Measurements from ENCODE around the gene SP110. TPM values are rescaled to one million over a fixed set of nuclear protein-coding genes. Genes with fewer than 3 reads are reported as not detected.

The SP110 gene
- total and polyA plus RNA-seq, 2 experiments from 2014 or later = 2.3 to 8.2 TPM

GRCh38 chr2:230234122-230234722 lies 14.4 kb upstream of the SP110 start (continued):
- TF ChIP-seq, protein P1, sequence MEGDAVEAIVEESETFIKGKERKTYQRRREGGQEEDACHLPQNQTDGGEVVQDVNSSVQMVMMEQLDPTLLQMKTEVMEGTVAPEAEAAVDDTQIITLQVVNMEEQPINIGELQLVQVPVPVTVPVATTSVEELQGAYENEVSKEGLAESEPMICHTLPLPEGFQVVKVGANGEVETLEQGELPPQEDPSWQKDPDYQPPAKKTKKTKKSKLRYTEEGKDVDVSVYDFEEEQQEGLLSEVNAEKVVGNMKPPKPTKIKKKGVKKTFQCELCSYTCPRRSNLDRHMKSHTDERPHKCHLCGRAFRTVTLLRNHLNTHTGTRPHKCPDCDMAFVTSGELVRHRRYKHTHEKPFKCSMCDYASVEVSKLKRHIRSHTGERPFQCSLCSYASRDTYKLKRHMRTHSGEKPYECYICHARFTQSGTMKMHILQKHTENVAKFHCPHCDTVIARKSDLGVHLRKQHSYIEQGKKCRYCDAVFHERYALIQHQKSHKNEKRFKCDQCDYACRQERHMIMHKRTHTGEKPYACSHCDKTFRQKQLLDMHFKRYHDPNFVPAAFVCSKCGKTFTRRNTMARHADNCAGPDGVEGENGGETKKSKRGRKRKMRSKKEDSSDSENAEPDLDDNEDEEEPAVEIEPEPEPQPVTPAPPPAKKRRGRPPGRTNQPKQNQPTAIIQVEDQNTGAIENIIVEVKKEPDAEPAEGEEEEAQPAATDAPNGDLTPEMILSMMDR (conservative IDR thresholded peaks at IDR 0.05; ENCODE audit: low read depth in 2 of 2) = no peak
- TF ChIP-seq, protein P2, sequence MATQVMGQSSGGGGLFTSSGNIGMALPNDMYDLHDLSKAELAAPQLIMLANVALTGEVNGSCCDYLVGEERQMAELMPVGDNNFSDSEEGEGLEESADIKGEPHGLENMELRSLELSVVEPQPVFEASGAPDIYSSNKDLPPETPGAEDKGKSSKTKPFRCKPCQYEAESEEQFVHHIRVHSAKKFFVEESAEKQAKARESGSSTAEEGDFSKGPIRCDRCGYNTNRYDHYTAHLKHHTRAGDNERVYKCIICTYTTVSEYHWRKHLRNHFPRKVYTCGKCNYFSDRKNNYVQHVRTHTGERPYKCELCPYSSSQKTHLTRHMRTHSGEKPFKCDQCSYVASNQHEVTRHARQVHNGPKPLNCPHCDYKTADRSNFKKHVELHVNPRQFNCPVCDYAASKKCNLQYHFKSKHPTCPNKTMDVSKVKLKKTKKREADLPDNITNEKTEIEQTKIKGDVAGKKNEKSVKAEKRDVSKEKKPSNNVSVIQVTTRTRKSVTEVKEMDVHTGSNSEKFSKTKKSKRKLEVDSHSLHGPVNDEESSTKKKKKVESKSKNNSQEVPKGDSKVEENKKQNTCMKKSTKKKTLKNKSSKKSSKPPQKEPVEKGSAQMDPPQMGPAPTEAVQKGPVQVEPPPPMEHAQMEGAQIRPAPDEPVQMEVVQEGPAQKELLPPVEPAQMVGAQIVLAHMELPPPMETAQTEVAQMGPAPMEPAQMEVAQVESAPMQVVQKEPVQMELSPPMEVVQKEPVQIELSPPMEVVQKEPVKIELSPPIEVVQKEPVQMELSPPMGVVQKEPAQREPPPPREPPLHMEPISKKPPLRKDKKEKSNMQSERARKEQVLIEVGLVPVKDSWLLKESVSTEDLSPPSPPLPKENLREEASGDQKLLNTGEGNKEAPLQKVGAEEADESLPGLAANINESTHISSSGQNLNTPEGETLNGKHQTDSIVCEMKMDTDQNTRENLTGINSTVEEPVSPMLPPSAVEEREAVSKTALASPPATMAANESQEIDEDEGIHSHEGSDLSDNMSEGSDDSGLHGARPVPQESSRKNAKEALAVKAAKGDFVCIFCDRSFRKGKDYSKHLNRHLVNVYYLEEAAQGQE (IDR thresholded peaks at IDR 0.05; ENCODE audit: unreplicated experiment) = no peak
- TF ChIP-seq JUNB (IDR thresholded peaks at IDR 0.05; ENCODE audit: unreplicated experiment) (no peak), CREB1 (CRISPR knock-in tag; IDR thresholded peaks at IDR 0.05; ENCODE audit: low read depth) (no peak), EZH2 (IDR thresholded peaks at IDR 0.05; ENCODE audit: low read depth, unreplicated experiment) (no peak)

DNA sequence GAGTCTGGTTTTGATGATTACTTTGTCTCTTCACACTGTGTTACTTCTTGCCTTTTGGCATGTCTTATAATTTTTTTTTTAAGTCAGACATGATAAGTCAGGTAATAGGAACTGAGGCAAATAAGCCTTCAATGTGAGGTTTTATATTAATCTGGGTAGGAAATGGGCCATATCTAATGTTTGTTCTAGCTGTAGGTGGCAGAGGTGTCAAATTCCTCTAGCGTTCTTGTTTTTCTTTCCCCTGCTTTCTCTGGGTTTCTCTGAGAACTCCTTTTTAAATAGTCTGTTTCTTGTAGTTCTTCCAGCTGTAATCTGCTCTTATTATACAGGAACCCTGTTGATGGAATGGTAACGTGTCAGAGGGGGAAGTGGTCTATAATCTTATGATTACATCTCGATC lies 11.5 kb upstream of the SP110 start:
- Mint-ChIP-seq H3K27me3 (ENCODE audit: insufficient read depth, low read depth, poor library complexity) (peaks cover 3% of the 10 kb centered on the region), H3K4me1 (peaks cover 9% of the 10 kb centered on the region; the same call in 2 of the 3 replicates), H3K36me3 (ENCODE audit: low read depth) (peaks cover 17% of the 10 kb centered on the region), H3K4me3 (no peak overlapping the region), H3K27ac (no peak overlapping the region), H3K9me3 (peaks cover 19% of the 10 kb centered on the region)
- Histone ChIP-seq H3K79me2 (replicated peaks; ENCODE audit: insufficient read depth) (no peaks in the 10 kb centered on the region), H3K9me2 (ENCODE audit: insufficient read depth) (0 out of 2 replicates have a peak, but pooled peaks cover 3% of the 10 kb centered on the region), H2AFZ (no peak overlapping the region), H4K20me1 (replicated peaks; ENCODE audit: insufficient read depth) (no peaks in the 10 kb centered on the region), H3K27me3 (ENCODE audit: insufficient read depth) (no peaks in the 10 kb centered on the region), H3K27ac (ENCODE audit: low read depth) (no peak overlapping the region), H3K4me3 (no peak overlapping the region), H3K36me3 (ENCODE audit: insufficient read depth) (no peaks in the 10 kb centered on the region), H3K4me1 (ENCODE audit: insufficient read depth) (0 out of 2 replicates have a peak, but pooled peaks cover 8% of the 10 kb centered on the region), H3F3A (replicated peaks; ENCODE audit: low read depth) (no peaks in the 10 kb centered on the region), H3K4me2 (no peak overlapping the region)
- no peak for ATAC-seq
- no peak for DNase-seq (ENCODE audit: low spot score)
- TF ChIP-seq, protein P2 (IDR thresholded peaks at IDR 0.05; ENCODE audit: unreplicated experiment) = no peak
- TF ChIP-seq ZNF114 (CRISPR knock-in tag; IDR thresholded peaks at IDR 0.05) (no peak), POLR2AphosphoS5 (IDR thresholded peaks at IDR 0.05; ENCODE audit: low read depth) (no peak), JUNB (IDR thresholded peaks at IDR 0.05; ENCODE audit: unreplicated experiment) (no peak), EZH2 (IDR thresholded peaks at IDR 0.05; ENCODE audit: low read depth, unreplicated experiment) (no peak), ZNF462 (CRISPR knock-in tag; IDR thresholded peaks at IDR 0.05) (no peak), STAT1 (IDR thresholded peaks at IDR 0.05; ENCODE audit: unreplicated experiment) (no peak)

Data from GM23338 (cell line).